Parathyroid adenoma (tissue), 2 donors: Measurements from ENCODE around the gene SPHK2.

Source experiments
- H2AFZ ChIP-seq: fragments of 300-600 bp; sonication (generic); one replicate; pipeline ENCODE4 v1.7.0; 2017; ENCODE audit warnings: antibody characterized with exemption, mild to moderate bottlenecking
- H3K27ac ChIP-seq: fragments of 300-600 bp; sonication (generic); one replicate; pipeline ENCODE4 v1.7.0; 2017
- H3K27me3 ChIP-seq: fragments of 300-600 bp; sonication (generic); one replicate; pipeline ENCODE4 v1.7.0; 2017; ENCODE audit warnings: low read length; ENCODE audit not compliant: control insufficient read depth, insufficient read depth
- H3K36me3 ChIP-seq: fragments of 300-600 bp; sonication (generic); one replicate; pipeline ENCODE4 v1.7.0; 2017; ENCODE audit warnings: low read length; ENCODE audit not compliant: control insufficient read depth, insufficient read depth
- H3K4me1 ChIP-seq: fragments of 300-600 bp; sonication (generic); one replicate; pipeline ENCODE4 v1.7.0; 2017; ENCODE audit warnings: control low read depth
- H3K4me2 ChIP-seq: fragments of 300-600 bp; sonication (generic); one replicate; pipeline ENCODE4 v1.7.0; 2017; ENCODE audit warnings: low read length
- H3K4me3 ChIP-seq: fragments of 300-600 bp; sonication (generic); one replicate; pipeline ENCODE4 v1.7.0; 2017; ENCODE audit warnings: low read depth, low read length
- H3K79me2 ChIP-seq: fragments of 300-600 bp; sonication (generic); one replicate; pipeline ENCODE4 v1.7.0; 2017; ENCODE audit warnings: control low read depth
- H3K9ac ChIP-seq: fragments of 300-600 bp; sonication (generic); one replicate; pipeline ENCODE4 v1.7.0; 2017; ENCODE audit warnings: mild to moderate bottlenecking
- H3K9me3 ChIP-seq: fragments of 300-600 bp; sonication (generic); one replicate; pipeline ENCODE4 v1.7.0; 2017; ENCODE audit warnings: low read length; ENCODE audit not compliant: control insufficient read depth
- CTCF ChIP-seq: fragments of 300-600 bp; sonication (generic); IDR thresholded peaks from one replicate; pipeline ENCODE4 v1.7.0; 2017; ENCODE audit warnings: antibody characterized with exemption, mild to moderate bottlenecking
- donor health status: primary hyperparathyroidism.

SPHK2 gene

GRCh38 chr19:48633148-48634035 lies 14.1 kb downstream of the SPHK2 start:
- no peaks in the 10 kb centered on the region for H3K27me3 ChIP-seq
- H3K9me3 ChIP-seq, result no peaks in the 10 kb centered on the region
- H3K4me3 ChIP-seq, result peak overlapping the region; percentile 57
- H3K79me2 ChIP-seq, result no peaks in the 10 kb centered on the region
- peak overlapping the region; percentile 64 for H3K4me2 ChIP-seq
- peak overlapping the region; percentile 99 for H3K27ac ChIP-seq
- no peak for TF ChIP-seq CTCF
- H3K36me3 ChIP-seq, result no peaks in the 10 kb centered on the region
- no peak overlapping the region for H2AFZ ChIP-seq
- H3K4me1 ChIP-seq, result peaks cover 45% of the 10 kb centered on the region
- no peak overlapping the region for H3K9ac ChIP-seq

GRCh38 chr19:48634036-48634342 lies 14.7 kb downstream of the SPHK2 start:
- peak overlapping the region; percentile 99 for H3K27ac ChIP-seq
- H3K36me3 ChIP-seq, result no peaks in the 10 kb centered on the region
- H2AFZ ChIP-seq, result no peak overlapping the region
- H3K27me3 ChIP-seq, result no peaks in the 10 kb centered on the region
- no peak overlapping the region for H3K9ac ChIP-seq
- H3K9me3 ChIP-seq, result no peaks in the 10 kb centered on the region
- H3K79me2 ChIP-seq, result no peaks in the 10 kb centered on the region
- peaks cover 50% of the 10 kb centered on the region for H3K4me1 ChIP-seq
- H3K4me2 ChIP-seq, result peak overlapping the region; percentile 64
- TF ChIP-seq CTCF, result no peak
- H3K4me3 ChIP-seq, result peak overlapping the region; percentile 57

GRCh38 chr19:48634424-48635262 lies 15.3 kb downstream of the SPHK2 start:
- Histone ChIP-seq H3K9ac (peak overlapping the region; percentile 13), H3K4me3 (peak overlapping the region; percentile 57), H3K27ac (peak overlapping the region; percentile 99), H3K79me2 (no peaks in the 10 kb centered on the region), H3K4me1 (peaks cover 50% of the 10 kb centered on the region), H3K27me3 (no peaks in the 10 kb centered on the region), H2AFZ (peak overlapping the region; percentile 40), H3K36me3 (no peaks in the 10 kb centered on the region), H3K4me2 (peak overlapping the region; percentile 64), H3K9me3 (no peaks in the 10 kb centered on the region)
- TF ChIP-seq CTCF, result no peak

GRCh38 chr19:48635263-48635965 lies 16.1 kb downstream of the SPHK2 start:
- Histone ChIP-seq H3K4me1 (peaks cover 47% of the 10 kb centered on the region), H3K79me2 (no peaks in the 10 kb centered on the region), H3K4me2 (peak overlapping the region; percentile 72), H3K4me3 (peak overlapping the region; percentile 81), H3K36me3 (no peaks in the 10 kb centered on the region), H2AFZ (peak overlapping the region; percentile 36), H3K9ac (peak overlapping the region; percentile 99), H3K9me3 (no peaks in the 10 kb centered on the region), H3K27me3 (no peaks in the 10 kb centered on the region), H3K27ac (peak overlapping the region; percentile 99)
- no peak for TF ChIP-seq CTCF
